GM10266 (cell line): Measurements from ENCODE around the gene PMM2.

Experiments
- DNase-seq: peaks from one replicate; pipeline ENCODE4 v3.0.0; 2012; ENCODE audit errors: extremely low spot score
- CTCF ChIP-seq: IDR thresholded peaks from 2 replicates; pipeline ENCODE4 v1.5.1; 2012; ENCODE audit warnings: mild to moderate bottlenecking, low read depth; ENCODE audit not compliant: control insufficient read depth, insufficient read depth; ENCODE audit errors: missing control alignments

The PMM2 gene

GRCh38 chr16:8768283-8768682 is 29.4 kb upstream of the PMM2 start:
- no peak for TF ChIP-seq CTCF
- DNase-seq, result no peak

GRCh38 chr16:8768692-8769091 is 28.9 kb upstream of the PMM2 start:
- TF ChIP-seq CTCF, result no peak

GRCh38 chr16:8773537-8773936 is 24.1 kb upstream of the PMM2 start:
- no peak for TF ChIP-seq CTCF

More at GRCh38 chr16:8768692-8769091, 28.9 kb upstream of the PMM2 start:
- DNase-seq, result no peak

GRCh38 chr16:8774208-8774607 is 23.4 kb upstream of the PMM2 start:
- no peak for TF ChIP-seq CTCF
- DNase-seq, result no peak

More at GRCh38 chr16:8773537-8773936, 24.1 kb upstream of the PMM2 start:
- no peak for DNase-seq

- TF ChIP-seq CTCF, result no peak
- DNase-seq, result no peak
These were observed 22.3 kb upstream of the PMM2 start for GRCh38 chr16:8775359-8775758.

- DNase-seq, result no peak
- TF ChIP-seq CTCF, result no peak
These were observed 21.5 kb upstream of the PMM2 start for GRCh38 chr16:8776129-8776584.

- TF ChIP-seq CTCF, result no peak
- DNase-seq, result no peak
These were observed 20.4 kb upstream of the PMM2 start for GRCh38 chr16:8777217-8777616.
